HG03558 (cell line): Measurements from ENCODE around the gene KDM2A.

Source experiments
- ATAC-seq: cut with Tn5 transposase; IDR thresholded peaks from one replicate; pipeline ENCODE4 v1.9.1; 2021; ENCODE audit warnings: moderate number of reproducible peaks; ENCODE audit not compliant: unreplicated experiment; ENCODE audit errors: extremely low read depth

KDM2A gene

GRCh38 chr11:67269401-67270255 is 150.6 kb downstream of the KDM2A start:
- no peak for ATAC-seq

GRCh38 chr11:67270256-67271204 is 151.5 kb downstream of the KDM2A start:
- no peak for ATAC-seq

- ATAC-seq, result no peak
Observed at GRCh38 chr11:67271205-67271540, 152.1 kb downstream of the KDM2A start.

- ATAC-seq, result no peak
Observed at GRCh38 chr11:67271541-67272284, 152.7 kb downstream of the KDM2A start.

GRCh38 chr11:67272327-67273259 is 153.5 kb downstream of the KDM2A start:
- ATAC-seq, result no peak

GRCh38 chr11:67273260-67273990 is 154.4 kb downstream of the KDM2A start:
- no peak for ATAC-seq

- no peak for ATAC-seq
Observed at GRCh38 chr11:67274768-67275605, 155.9 kb downstream of the KDM2A start.

GRCh38 chr11:67275606-67276409 is 156.7 kb downstream of the KDM2A start:
- ATAC-seq, result no peak

GRCh38 chr11:67276781-67277230 is 157.7 kb downstream of the KDM2A start:
- ATAC-seq, result no peak

- ATAC-seq, result no peak
Observed at GRCh38 chr11:67277231-67277961, 158.3 kb downstream of the KDM2A start.

GRCh38 chr11:67278135-67278938 is 159.3 kb downstream of the KDM2A start:
- ATAC-seq, result no peak

- no peak for ATAC-seq
Observed at GRCh38 chr11:67278939-67279588, 160.0 kb downstream of the KDM2A start.

GRCh38 chr11:67279589-67280340 is 160.7 kb downstream of the KDM2A start:
- ATAC-seq, result no peak

GRCh38 chr11:67280341-67280787 is 161.3 kb downstream of the KDM2A start:
- no peak for ATAC-seq
